HG02852 (cell line): ENCODE data around the gene ZNF710.
"Not testable (repeated sequence)": the region's sequence is repeated elsewhere in the genome, so short reads cannot be mapped to it uniquely, and the experiment has no call there.

Source experiments
- ATAC-seq: cut with Tn5 transposase; IDR thresholded peaks from one replicate; pipeline ENCODE4 v1.9.1; 2021; ENCODE audit warnings: mild to moderate bottlenecking, moderate library complexity; ENCODE audit not compliant: unreplicated experiment

Gene ZNF710

GRCh38 chr15:90101130-90101968, 100.2 kb downstream of the ZNF710 start:
- ATAC-seq = peak; percentile 14

- ATAC-seq = peak; percentile 64
These were observed 101.1 kb downstream of the ZNF710 start, which contains the start of gene IDH2 for GRCh38 chr15:90101969-90102890. Gene IDH2, minus strand, starts transcription at chr15:90102468. Its CDS starts 78 bp downstream, at chr15:90102390.

GRCh38 chr15:90103701-90104329, 102.7 kb downstream of the ZNF710 start:
- ATAC-seq = no peak

- no peak for ATAC-seq
These were observed 103.4 kb downstream of the ZNF710 start for GRCh38 chr15:90104551-90104950.

- no peak for ATAC-seq
These were observed 104.4 kb downstream of the ZNF710 start for GRCh38 chr15:90105521-90105920.

GRCh38 chr15:90106522-90107117, 105.5 kb downstream of the ZNF710 start:
- no peak for ATAC-seq

- ATAC-seq = not testable (repeated sequence)
These were observed 106.9 kb downstream of the ZNF710 start for GRCh38 chr15:90108038-90108437.

GRCh38 chr15:90109163-90109751, 108.1 kb downstream of the ZNF710 start:
- ATAC-seq = not testable (repeated sequence)

- no peak for ATAC-seq
These were observed 112.0 kb downstream of the ZNF710 start for GRCh38 chr15:90113166-90113565.

GRCh38 chr15:90114451-90114901, 113.4 kb downstream of the ZNF710 start:
- ATAC-seq = no peak

GRCh38 chr15:90115783-90116182, 114.7 kb downstream of the ZNF710 start:
- no peak for ATAC-seq

GRCh38 chr15:90119367-90119766, 118.2 kb downstream of the ZNF710 start:
- ATAC-seq = no peak

GRCh38 chr15:90121086-90121485, 120.0 kb downstream of the ZNF710 start:
- no peak for ATAC-seq

GRCh38 chr15:90124507-90124906, 123.4 kb downstream of the ZNF710 start:
- ATAC-seq = no peak

GRCh38 chr15:90126022-90126421, 124.9 kb downstream of the ZNF710 start:
- no peak for ATAC-seq

- ATAC-seq = no peak
These were observed 125.7 kb downstream of the ZNF710 start for GRCh38 chr15:90126596-90127435.

GRCh38 chr15:90130291-90130690, 129.2 kb downstream of the ZNF710 start:
- no peak for ATAC-seq
